Stimulated activated CD4-positive, alpha-beta T cell treated with anti-CD3 and anti-CD28 coated beads, TNF-alpha, amount 100 ng/mL, for 1 hour (primary cell): Measurements from ENCODE around the gene LIPC.

Experiments
- DNase-seq, 3 donors: peaks; one replicate each; pipeline ENCODE4 v3.0.0-alpha.2; 2020; ENCODE audit warnings: low read depth in 3 of 3, low spot score in 1 of 3

LIPC gene

GRCh38 chr15:58490888-58491473 lies 59.2 kb downstream of the LIPC start:
- DNase-seq: no peak

DNA sequence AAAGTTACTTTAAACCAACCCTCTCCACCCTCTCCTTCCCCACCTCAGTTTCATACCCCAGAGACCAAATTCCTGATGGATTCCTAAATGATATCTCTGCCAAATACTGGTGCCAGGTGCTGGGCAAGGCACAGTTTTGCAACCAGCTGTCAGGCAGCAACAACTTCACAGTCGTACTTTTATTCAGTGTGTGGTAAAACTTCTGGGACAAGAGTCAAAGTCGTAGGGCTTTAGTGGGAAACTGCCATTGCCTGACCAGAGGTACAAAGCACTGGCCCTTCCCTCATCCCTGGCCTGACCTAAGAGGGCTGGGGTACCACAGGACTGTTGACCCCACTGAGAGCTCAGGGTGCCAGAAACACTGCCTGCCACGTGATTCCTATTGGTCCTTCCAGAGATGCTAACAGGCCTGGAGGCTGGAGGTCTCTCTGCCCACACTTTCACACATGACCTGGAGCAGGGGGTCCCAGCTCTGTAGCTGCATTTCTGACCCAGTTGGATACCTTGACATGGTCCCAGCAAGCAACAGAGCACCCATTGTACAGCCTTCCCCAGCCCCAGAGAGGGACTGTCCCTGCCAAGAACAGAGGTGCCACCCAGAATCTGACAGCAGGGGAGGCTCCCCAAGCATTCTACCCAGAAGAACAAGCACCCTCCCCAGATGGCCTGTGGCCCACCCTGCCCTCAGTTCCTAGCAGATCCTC lies 59.9 kb downstream of the LIPC start:
- no peak for DNase-seq

DNA sequence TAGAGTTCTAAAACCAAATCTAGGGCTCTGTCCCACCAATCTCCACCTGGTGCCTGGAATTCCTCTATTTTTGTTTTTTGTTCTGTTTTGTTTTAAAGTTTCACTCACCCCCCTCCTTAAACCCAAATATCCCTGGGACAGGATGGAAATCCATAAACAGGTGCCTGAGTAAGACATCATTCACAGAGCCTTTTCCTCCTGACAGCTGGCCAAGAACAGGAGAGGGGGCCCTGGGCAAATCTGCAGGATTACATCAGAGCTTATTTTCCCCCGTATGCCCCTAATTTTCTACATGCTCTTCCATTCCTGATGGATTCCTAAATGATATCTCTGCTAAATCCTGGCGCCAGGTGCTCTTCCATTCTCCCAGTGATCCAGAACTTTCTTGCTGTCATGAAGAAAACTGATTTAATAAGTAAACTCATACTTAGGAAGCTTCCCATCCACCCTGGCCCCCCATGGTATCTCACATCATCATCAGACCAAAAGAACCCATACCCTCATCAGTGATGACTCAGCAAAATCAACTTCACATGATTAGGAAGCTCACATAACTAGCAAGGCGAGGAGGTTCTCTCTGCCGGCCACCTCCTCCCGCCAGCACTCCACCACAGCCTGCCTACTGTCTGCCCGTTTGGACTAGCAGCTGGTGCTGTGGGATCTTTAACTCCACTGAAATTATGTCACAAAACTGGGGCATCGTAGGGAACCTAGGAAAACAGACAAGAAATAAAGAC lies 61.0 kb downstream of the LIPC start:
- DNase-seq: no peak

GRCh38 chr15:58494567-58494966 lies 62.8 kb downstream of the LIPC start:
- no peak for DNase-seq

- no peak for DNase-seq
Measured at GRCh38 chr15:58495891-58496408, 64.2 kb downstream of the LIPC start.

GRCh38 chr15:58497046-58497785 lies 65.4 kb downstream of the LIPC start:
- no peak for DNase-seq

DNA sequence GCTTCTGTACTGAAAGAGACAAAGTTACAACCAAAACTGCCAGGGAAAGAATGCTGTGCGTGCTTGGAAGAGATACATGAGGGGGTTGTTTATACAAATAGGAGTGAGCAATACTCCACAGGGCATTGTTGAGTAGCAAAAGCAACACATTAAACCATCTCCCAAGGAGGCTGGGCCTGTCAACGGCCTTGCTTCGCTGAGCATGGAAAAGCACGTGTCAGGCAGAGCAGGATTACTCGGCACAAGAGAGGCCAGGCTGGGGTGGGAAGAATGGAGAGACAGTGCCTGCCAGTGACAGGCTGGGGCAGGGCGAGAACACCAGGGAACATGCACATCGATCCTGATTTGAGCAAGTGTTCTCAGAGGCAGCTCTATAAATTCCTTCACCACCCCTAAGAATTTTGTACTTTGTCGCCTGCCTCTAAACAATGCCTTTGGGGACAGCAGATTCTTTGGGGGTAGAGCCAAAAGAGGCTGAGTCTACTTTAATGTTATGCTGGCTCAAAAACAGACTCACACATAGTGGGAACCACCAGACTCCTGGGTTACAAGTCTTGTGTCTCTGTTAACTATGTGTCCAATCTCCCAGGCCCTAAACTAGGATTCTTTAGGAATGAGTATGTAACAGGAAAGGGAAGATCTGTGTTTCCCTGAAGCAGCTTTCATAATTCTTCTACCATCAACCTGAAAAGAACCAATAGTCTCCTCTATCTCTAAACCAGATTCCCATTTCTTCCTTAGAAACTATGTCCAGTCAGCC lies 67.2 kb downstream of the LIPC start:
- no peak for DNase-seq

GRCh38 chr15:58501006-58501405 lies 69.2 kb downstream of the LIPC start:
- DNase-seq: no peak

DNA sequence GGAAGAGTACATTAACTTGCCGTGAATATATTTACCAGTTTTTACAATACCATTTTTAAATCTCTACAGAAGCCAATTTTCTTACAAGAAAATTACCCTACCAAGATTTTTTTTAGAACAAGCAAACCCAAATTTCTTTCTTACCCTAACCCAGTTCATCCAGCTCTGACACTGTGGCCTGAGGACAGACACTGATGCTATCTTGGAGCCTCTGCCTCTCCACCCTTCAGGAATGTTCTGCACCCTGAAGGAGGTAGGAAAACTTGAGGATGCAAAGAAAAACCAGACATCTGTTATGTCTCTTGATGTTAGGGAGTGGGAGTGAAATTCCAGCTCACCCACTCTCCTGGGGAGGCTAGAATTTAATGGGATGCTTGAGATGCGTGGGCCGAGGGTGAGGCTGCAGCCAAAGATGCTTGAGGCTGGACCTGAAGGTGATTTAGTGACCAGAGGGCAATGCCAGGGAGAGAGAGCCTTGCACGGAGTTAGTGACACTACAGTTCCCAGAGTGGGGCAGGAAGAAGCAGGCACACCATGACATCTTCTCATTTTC lies 69.9 kb downstream of the LIPC start:
- DNase-seq: no peak

DNA sequence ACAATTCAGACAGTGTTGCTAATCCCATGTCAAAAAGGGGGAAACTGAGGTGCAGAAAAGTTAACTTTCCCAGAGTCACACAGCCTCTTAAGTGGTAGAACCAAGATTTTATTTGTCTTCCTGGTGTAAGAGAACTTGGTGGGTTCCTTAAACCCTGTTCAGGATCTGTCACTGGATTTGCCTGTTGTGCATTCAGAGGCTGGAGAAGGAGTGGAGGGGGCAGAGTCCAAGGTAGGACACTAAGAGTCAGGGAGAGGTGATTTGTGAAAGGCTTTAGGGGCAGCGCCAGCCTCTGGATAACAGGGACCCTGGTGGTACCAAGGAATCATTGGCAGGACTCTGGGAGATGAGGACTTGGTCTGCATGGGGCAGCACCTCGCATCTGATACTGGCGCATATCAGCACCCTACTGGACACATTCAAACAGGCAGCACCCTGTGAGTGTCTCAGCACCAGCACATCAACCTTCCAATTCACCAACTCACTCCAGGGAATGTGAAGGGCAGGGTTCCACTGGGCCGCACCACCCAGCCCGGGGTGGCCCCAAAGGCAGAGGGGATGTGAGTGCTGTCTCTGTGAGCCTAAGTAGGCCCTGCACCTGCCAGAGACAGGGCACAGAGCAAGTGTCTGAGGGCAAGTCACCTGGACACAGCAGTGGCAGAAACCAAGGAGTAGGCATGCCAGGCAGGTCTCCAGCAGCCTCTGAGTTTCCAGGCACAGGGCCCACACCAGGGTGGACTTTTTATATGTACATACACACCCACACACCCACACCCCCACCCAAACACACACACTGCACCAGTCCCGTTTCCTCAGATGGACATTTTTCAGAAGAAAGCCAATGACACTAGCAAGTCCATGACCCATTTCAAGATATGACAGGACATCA lies 71.6 kb downstream of the LIPC start:
- DNase-seq: no peak

- DNase-seq: no peak
Measured at GRCh38 chr15:58504674-58505234, 73.0 kb downstream of the LIPC start.

- DNase-seq: no peak
Measured at GRCh38 chr15:58505581-58505980, 73.8 kb downstream of the LIPC start.

DNA sequence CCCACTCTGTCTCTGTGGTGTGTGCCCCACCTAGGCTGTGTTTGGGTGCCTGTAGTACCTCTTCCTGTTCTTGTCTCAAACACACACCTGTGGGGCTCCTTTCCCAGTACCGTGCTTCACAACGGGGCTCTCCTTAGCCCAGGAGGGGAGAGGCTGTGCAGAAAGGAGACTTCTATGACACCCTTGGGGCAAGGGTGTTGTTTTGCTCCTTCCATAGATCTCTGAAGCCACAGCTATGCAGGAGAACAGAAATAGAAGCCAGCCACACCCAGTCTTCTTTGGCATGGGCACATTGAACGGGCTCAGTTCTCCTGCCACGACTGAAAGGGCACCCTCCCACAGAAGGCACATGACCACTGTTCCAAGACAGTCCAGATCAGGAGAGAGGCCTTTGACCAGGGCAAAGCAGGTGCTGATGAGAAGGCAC lies 74.3 kb downstream of the LIPC start:
- no peak for DNase-seq

GRCh38 chr15:58506783-58507668 lies 75.2 kb downstream of the LIPC start:
- no peak for DNase-seq

DNA sequence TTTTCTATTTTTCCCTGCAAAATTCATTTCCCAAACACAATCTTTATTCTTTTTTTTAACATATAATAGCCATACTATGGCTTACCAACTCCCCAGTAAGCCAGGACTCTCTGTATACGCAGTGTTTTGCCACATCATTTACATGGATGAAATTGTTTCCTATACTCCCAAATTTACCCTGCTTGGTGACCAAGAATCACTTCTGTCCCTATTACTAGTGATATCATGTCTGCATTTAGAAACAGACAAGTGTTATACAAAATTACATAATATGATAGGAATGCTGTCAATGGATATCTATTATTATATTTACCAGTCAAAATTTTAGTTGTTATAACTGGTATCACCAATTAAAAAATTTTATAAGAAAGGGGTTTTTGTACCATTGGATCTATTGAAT lies 77.8 kb downstream of the LIPC start:
- no peak for DNase-seq

- DNase-seq: no peak
Measured at GRCh38 chr15:58510715-58511598, 79.2 kb downstream of the LIPC start.

GRCh38 chr15:58511599-58511987 lies 79.8 kb downstream of the LIPC start:
- DNase-seq: no peak
